Peyer's patch (tissue), 4 donors: ENCODE data around the gene GSG1. TPM values are rescaled to one million over a fixed set of nuclear protein-coding genes. Genes with fewer than 3 reads are reported as not detected.
"Not testable (repeated sequence)": the region's sequence is repeated elsewhere in the genome, so short reads cannot be mapped to it uniquely, and the experiment has no call there.

ENCODE experiments used
- DNase-seq, 3 donors: peaks; one replicate each; pipeline ENCODE4 v3.0.0-alpha.2; 2017 to 2019
- H3K27ac ChIP-seq, 4 donors: fragments of 200-600 bp; sonication (generic); one replicate each; pipeline ENCODE4 v1.5.1; 2016 to 2019
- H3K27me3 ChIP-seq, 2 donors: fragments of 200-600 bp; sonication (generic); one replicate each; pipeline ENCODE4 v1.5.1; 2019
- H3K36me3 ChIP-seq, 3 donors: fragments of 200-600 bp; sonication (generic); one replicate each; pipeline ENCODE4 v1.5.1; 2016 to 2019
- H3K4me1 ChIP-seq, 4 donors: fragments of 200-600 bp; sonication (generic); one replicate each; pipeline ENCODE4 v1.5.1; 2016 to 2019
- H3K4me3 ChIP-seq, 4 donors: fragments of 200-600 bp; sonication (generic); 1 replicate in 3 of 4; 2 replicates in 1 of 4; pipeline ENCODE4 v1.5.1; 2016 to 2019; ENCODE audit warnings: mild to moderate bottlenecking in 1 of 4
- H3K9me3 ChIP-seq, 4 donors: fragments of 200-600 bp; sonication (generic); one replicate each; pipeline ENCODE4 v1.5.1; 2016 to 2019; ENCODE audit warnings: mild to moderate bottlenecking in 1 of 4
- POLR2A ChIP-seq, 2 donors: fragments of 450-650 bp; IDR thresholded peaks; one replicate each; pipeline ENCODE4 v1.5.1; 2017; ENCODE audit warnings: antibody characterized with exemption in 2 of 2, mild to moderate bottlenecking in 2 of 2, moderate library complexity in 2 of 2
- total RNA-seq, 4 donors: library from RNA; depleted of rRNA; stranded (reverse); fragments of >200 nt; gene quantifications; one replicate each; pipeline ENCODE4 v1.1.0, GENCODE V29; 2016
- TF ChIP-seq, protein P1 (sequence below), 6 experiments: fragments of 450-650 bp in 4 of 6; fragments of 200-600 bp in 2 of 6; sonication (generic) in 1 of 6; IDR thresholded peaks; one replicate each; pipeline ENCODE4 v1.5.1; 2017 to 2019; ENCODE audit warnings: antibody characterized with exemption in 6 of 6, mild to moderate bottlenecking in 3 of 6, moderate library complexity in 1 of 6

Gene GSG1
- total RNA-seq, 4 donors from 2014 or later = 1.1 TPM; not detected in 3

DNA sequence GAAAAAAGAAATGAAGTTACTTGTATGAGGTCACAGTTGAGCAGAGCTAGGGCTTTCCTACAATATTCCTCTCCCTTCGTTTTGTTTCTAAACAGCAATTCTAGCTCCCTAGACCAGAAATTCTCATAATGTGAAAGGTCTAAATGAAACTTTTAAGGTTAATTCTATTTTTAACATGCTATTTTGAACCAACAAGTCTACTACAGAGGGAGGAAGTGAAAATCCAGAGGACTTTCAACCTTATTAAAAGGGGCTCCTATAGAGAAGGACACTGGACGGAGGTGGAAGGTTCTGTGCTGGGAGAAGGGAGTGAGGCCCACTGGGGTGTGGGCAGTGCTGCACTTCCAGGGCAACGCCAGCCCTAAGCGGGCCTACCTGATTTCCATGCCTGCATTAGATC, 13.4 kb downstream of the GSG1 start:
- Histone ChIP-seq H3K4me1 (no peaks in the 10 kb centered on the region), H3K4me3 (no peak overlapping the region), H3K9me3 (no peaks in the 10 kb centered on the region), H3K36me3 (no peaks in the 10 kb centered on the region), H3K27me3 (no peaks in the 10 kb centered on the region), H3K27ac (no peak overlapping the region)
- DNase-seq = no peak
- TF ChIP-seq POLR2A (IDR thresholded peaks at IDR 0.05) = no peak
- TF ChIP-seq, protein P1, sequence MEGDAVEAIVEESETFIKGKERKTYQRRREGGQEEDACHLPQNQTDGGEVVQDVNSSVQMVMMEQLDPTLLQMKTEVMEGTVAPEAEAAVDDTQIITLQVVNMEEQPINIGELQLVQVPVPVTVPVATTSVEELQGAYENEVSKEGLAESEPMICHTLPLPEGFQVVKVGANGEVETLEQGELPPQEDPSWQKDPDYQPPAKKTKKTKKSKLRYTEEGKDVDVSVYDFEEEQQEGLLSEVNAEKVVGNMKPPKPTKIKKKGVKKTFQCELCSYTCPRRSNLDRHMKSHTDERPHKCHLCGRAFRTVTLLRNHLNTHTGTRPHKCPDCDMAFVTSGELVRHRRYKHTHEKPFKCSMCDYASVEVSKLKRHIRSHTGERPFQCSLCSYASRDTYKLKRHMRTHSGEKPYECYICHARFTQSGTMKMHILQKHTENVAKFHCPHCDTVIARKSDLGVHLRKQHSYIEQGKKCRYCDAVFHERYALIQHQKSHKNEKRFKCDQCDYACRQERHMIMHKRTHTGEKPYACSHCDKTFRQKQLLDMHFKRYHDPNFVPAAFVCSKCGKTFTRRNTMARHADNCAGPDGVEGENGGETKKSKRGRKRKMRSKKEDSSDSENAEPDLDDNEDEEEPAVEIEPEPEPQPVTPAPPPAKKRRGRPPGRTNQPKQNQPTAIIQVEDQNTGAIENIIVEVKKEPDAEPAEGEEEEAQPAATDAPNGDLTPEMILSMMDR (IDR thresholded peaks at IDR 0.05) = no peak

DNA sequence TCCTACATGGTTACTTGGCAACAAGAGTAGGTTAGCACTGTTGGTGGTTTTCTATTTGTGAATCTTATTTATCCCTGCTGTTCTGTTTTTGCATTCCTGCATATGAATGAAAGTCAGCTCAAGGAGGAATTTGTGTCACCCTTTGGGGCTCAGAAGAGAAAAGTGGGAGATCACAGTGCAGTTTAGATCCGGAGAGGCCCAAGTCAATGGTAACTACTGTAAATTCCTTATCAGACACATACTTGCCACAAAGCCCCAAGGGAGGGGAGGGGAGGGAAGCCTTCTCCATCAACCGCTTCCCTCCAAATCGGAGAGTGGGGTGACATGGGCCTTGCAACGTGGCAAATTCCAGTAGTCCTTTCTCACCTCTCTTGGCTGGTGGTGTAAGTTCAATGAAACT, 15.0 kb downstream of the GSG1 start:
- H3K27me3 ChIP-seq = no peaks in the 10 kb centered on the region
- H3K4me1 ChIP-seq = no peaks in the 10 kb centered on the region
- no peak overlapping the region for H3K4me3 ChIP-seq
- DNase-seq = no peak
- no peak overlapping the region for H3K27ac ChIP-seq
- no peaks in the 10 kb centered on the region for H3K36me3 ChIP-seq
- H3K9me3 ChIP-seq = no peaks in the 10 kb centered on the region
- no peak for TF ChIP-seq POLR2A (IDR thresholded peaks at IDR 0.05)
- TF ChIP-seq, protein P1 (IDR thresholded peaks at IDR 0.05) = no peak

DNA sequence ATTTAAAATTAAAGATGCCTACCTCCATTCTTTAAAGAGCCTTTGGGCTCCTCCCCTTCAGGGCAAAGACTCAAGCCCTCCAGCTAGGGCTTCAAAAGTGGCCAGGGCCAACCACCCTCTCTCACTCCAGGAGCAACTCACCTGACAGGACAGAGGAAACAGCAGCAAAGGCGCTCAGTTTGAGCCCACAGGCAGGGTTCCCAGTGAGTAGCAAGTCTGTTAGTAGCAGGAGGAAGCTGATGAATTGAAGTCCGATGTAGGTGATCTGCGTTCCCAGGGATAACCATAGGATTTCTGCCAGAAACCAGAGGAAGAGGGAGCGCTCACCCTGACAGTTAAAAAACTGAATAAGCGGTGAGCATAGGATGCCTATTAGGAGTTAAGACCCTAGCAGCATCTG, 15.7 kb downstream of the GSG1 start:
- no peak overlapping the region for H3K27ac ChIP-seq
- H3K9me3 ChIP-seq = no peaks in the 10 kb centered on the region
- H3K4me1 ChIP-seq = no peaks in the 10 kb centered on the region
- no peak for TF ChIP-seq POLR2A (IDR thresholded peaks at IDR 0.05)
- TF ChIP-seq, protein P1 (IDR thresholded peaks at IDR 0.05) = no peak
- no peak overlapping the region for H3K4me3 ChIP-seq
- no peak for DNase-seq
- H3K36me3 ChIP-seq = no peaks in the 10 kb centered on the region
- no peaks in the 10 kb centered on the region for H3K27me3 ChIP-seq

DNA sequence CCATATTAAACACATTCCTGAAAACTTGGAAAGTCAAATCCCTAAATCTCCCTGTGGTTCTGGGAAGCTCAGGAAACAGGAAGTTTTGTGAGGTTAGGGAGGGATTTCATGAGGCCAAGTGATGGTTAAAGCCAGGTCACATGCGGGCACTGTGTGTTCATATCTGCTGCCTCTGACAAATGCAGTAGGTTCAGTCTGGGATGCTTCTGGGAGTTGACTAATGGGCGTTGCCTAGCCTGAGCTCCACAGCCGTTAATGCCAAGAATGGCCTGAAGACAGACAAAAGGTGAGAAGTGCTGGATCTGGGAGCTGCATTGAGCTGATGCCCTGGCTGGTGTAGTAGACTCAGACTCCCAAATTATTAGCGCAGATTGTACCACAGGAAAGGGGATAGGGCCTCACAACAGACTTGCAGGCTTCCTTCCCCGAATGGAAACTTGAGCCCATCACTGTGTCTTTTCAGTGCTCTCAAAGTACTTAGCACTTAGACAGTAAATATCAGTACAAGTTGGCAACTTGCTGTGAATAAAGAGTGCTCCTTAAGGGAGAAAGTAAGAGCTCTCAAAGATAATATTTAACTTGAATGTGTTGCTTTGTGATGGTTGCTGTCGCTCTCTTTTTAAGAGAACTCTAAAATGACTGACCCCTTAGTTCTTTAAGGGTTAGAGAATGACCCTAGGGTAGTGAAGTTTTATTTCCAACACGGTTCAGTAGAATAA, 17.3 kb downstream of the GSG1 start:
- Histone ChIP-seq H3K27me3 (no peaks in the 10 kb centered on the region), H3K4me1 (no peaks in the 10 kb centered on the region), H3K27ac (no peak overlapping the region), H3K9me3 (no peaks in the 10 kb centered on the region), H3K4me3 (no peak overlapping the region), H3K36me3 (peaks cover 0 to 2% (median 0%) of the 10 kb centered on the region in 3 donors)
- TF ChIP-seq POLR2A (IDR thresholded peaks at IDR 0.05) = no peak
- TF ChIP-seq, protein P1 (IDR thresholded peaks at IDR 0.05) = no peak
- no peak for DNase-seq

DNA sequence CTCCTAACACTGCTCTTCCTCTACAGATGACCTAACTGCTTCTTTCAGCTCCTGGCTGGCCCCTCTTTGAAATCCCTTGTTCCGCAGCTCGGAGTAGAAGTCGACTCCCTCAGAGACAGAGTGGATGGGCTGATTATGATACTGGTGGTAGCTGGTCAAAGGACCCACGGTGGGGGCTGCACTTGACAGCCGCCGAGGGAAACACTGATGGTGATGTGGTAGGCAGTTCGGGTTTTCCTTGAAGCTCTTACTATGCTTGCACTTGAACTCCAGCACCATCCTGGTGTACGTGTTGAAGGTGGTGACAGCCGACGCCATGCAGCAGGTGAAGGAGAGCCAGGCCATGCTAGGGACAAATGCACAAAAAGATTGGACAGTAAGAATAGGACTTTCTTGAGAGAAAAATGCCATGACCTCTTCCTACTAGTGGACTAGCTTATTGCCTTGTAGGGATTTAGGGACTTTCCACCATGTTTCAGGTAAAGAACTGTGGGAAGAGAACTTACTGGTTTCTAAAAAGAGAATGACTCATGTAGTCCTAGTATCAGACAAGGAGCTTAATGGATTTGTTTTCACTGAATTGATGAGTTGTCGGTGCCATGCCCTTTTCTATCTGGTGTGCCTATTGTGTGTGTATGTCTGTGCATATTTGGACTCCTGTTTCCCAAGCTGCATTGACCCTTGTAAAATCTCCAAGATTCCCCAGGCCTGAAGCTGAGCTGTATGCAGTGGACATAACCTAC, 18.4 kb downstream of the GSG1 start:
- TF ChIP-seq, protein P1 (IDR thresholded peaks at IDR 0.05) = no peak
- no peak for TF ChIP-seq POLR2A (IDR thresholded peaks at IDR 0.05)

DNA sequence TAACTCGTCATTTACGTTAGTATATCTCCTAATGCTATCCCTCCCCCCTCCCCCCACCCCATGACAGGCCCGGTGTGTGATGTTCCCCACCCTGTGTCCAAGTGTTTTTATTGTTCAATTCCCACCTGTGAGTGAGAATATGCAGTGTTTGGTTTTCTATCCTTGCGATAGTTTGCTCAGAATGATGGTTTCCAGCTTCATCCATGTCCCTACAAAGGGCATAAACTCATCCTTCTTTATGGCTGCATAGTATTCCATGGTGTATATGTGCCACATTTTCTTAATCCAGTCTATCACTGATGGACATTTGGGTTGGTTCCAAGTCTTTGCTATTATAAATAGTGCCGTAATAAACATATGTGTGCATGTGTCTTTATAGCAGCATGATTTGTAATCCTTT, 19.8 kb downstream of the GSG1 start:
- H3K4me1 ChIP-seq, H3K4me3 ChIP-seq, H3K9me3 ChIP-seq, H3K27me3 ChIP-seq, H3K36me3 ChIP-seq, DNase-seq, H3K27ac ChIP-seq: not testable (repeated sequence)

More for the DNA sequence above, 18.4 kb downstream of the GSG1 start:
- no peak overlapping the region for H3K27ac ChIP-seq
- H3K4me3 ChIP-seq = no peak overlapping the region
- H3K36me3 ChIP-seq = peaks cover 0 to 4% (median 0%) of the 10 kb centered on the region in 3 donors
- no peaks in the 10 kb centered on the region for H3K4me1 ChIP-seq
- no peaks in the 10 kb centered on the region for H3K9me3 ChIP-seq
- DNase-seq = no peak
- H3K27me3 ChIP-seq = no peaks in the 10 kb centered on the region
